ENCODE measurements around the gene VSIR. TPM values are rescaled to one million over a fixed set of nuclear protein-coding genes. Genes with fewer than 3 reads are reported as not detected.
A peak's percentile ranks its signal among the peaks of the same experiment; 100 is the strongest.

The VSIR gene
- total RNA-seq, 3 donors from 2014 or later (not counting 1 experiment from before 2014, with no cell fraction given): 134 to 193 (median 178) TPM

- Mint-ChIP-seq H3K27ac (peak overlapping the region; percentile 96), H3K4me3 (no peak overlapping the region), H3K36me3 (no peaks in the 10 kb centered on the region), H3K4me1 (peaks cover 86 to 97% of the 10 kb centered on the region in 2 donors), H3K27me3 (ENCODE audit: low read depth in 2 of 2) (no peaks in the 10 kb centered on the region), H3K9me3 (no peaks in the 10 kb centered on the region)
- H3K9me3 ChIP-seq (ENCODE audit: control insufficient read depth, insufficient read depth, low read length): no peaks in the 10 kb centered on the region
- intact Hi-C loops (cut with micrococcal nuclease): loop anchor here (5.0 kb wide), 1 partner anchor 48 kb away; no protein-coding TSS in a partner anchor
- peaks cover 99% of the 10 kb centered on the region for H3K4me1 ChIP-seq (ENCODE audit: control insufficient read depth, insufficient read depth, low read length)
- WGBS (ENCODE audit: insufficient coverage): 94% methylated on average over 6 of the region's 8 CpGs
- no peaks in the 10 kb centered on the region for H3K27me3 ChIP-seq (ENCODE audit: control insufficient read depth, insufficient read depth, low read length)
- no peak for DNase-seq
- peaks cover 6% of the 10 kb centered on the region for H3K36me3 ChIP-seq (ENCODE audit: control insufficient read depth, insufficient read depth, low read length)
- H3K4me3 ChIP-seq (ENCODE audit: low read length): no peak overlapping the region
- ATAC-seq: no peak
- peak overlapping the region; percentile 81 for H3K27ac ChIP-seq (ENCODE audit: low read length)
- TF ChIP-seq, protein P1, sequence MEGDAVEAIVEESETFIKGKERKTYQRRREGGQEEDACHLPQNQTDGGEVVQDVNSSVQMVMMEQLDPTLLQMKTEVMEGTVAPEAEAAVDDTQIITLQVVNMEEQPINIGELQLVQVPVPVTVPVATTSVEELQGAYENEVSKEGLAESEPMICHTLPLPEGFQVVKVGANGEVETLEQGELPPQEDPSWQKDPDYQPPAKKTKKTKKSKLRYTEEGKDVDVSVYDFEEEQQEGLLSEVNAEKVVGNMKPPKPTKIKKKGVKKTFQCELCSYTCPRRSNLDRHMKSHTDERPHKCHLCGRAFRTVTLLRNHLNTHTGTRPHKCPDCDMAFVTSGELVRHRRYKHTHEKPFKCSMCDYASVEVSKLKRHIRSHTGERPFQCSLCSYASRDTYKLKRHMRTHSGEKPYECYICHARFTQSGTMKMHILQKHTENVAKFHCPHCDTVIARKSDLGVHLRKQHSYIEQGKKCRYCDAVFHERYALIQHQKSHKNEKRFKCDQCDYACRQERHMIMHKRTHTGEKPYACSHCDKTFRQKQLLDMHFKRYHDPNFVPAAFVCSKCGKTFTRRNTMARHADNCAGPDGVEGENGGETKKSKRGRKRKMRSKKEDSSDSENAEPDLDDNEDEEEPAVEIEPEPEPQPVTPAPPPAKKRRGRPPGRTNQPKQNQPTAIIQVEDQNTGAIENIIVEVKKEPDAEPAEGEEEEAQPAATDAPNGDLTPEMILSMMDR (IDR thresholded peaks at IDR 0.05): no peak
Measured at GRCh38 chr10:71744897-71745663, 28.2 kb downstream of the VSIR start.

- Histone ChIP-seq H3K27ac (ENCODE audit: low read length) (peak overlapping the region; percentile 60), H3K9me3 (ENCODE audit: control insufficient read depth, insufficient read depth, low read length) (no peaks in the 10 kb centered on the region), H3K4me3 (ENCODE audit: low read length) (no peak overlapping the region), H3K27me3 (ENCODE audit: control insufficient read depth, insufficient read depth, low read length) (no peaks in the 10 kb centered on the region), H3K36me3 (ENCODE audit: control insufficient read depth, insufficient read depth, low read length) (no peaks in the 10 kb centered on the region), H3K4me1 (ENCODE audit: control insufficient read depth, insufficient read depth, low read length) (peaks cover 98% of the 10 kb centered on the region)
- TF ChIP-seq, protein P1 (IDR thresholded peaks at IDR 0.05): no peak
- intact Hi-C loops (cut with micrococcal nuclease): loop anchor here (5.0 kb wide), 1 partner anchor 47 kb away; no protein-coding TSS in a partner anchor
- Mint-ChIP-seq H3K36me3 (no peaks in the 10 kb centered on the region), H3K27me3 (ENCODE audit: low read depth in 2 of 2) (no peaks in the 10 kb centered on the region), H3K4me3 (no peak overlapping the region), H3K9me3 (no peaks in the 10 kb centered on the region), H3K27ac (no peak overlapping the region), H3K4me1 (peaks cover 81 to 94% of the 10 kb centered on the region in 2 donors)
- no CpG with 5 or more reads among the region's 1 CpG for WGBS (ENCODE audit: insufficient coverage)
- ATAC-seq (no peak), DNase-seq (no peak)
Measured at GRCh38 chr10:71743866-71744265, 29.5 kb downstream of the VSIR start.

DNA sequence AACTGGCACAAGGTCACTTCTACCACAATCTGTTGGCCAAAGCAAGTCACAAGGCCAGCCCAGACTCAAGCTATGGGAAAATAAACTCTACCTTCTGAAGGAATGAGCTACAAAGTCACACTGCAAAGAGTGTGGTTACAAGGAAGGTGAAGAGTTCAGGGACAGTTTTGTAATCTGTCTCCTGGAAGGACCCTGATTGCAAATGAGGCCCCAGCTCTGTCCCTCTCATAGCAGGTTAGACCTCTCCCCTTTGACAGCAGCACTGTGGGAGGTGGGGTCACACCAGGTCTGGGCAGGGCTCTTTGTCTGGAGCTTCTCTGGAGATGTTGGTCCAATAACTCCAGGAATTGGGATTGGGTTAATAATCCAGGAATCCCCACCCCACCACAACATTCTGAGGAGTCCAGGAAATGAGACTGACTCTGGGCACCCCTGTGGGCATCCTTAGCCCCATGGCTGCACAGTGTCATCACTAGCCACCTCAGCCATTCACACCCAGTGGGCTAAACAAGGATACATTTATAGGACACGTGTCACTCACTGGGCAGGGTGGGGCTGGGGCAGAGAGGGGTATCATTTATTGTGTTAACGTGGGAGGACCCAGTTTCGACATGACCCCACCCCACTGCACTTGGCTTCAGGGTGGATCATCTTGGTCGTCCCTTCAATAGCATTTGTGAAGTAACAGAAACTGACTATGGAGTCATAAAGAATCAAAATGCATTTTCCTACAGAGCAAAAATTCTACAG, 30.1 kb downstream of the VSIR start:
- peaks cover 77 to 90% of the 10 kb centered on the region in 2 donors for H3K4me1 Mint-ChIP-seq
- peak overlapping the region; percentile 80 for H3K4me3 Mint-ChIP-seq
- Histone ChIP-seq H3K36me3 (ENCODE audit: control insufficient read depth, insufficient read depth, low read length) (no peaks in the 10 kb centered on the region), H3K27ac (ENCODE audit: low read length) (peak overlapping the region; percentile 60), H3K9me3 (ENCODE audit: control insufficient read depth, insufficient read depth, low read length) (no peaks in the 10 kb centered on the region), H3K4me3 (ENCODE audit: low read length) (no peak overlapping the region), H3K27me3 (ENCODE audit: control insufficient read depth, insufficient read depth, low read length) (no peaks in the 10 kb centered on the region), H3K4me1 (ENCODE audit: control insufficient read depth, insufficient read depth, low read length) (peaks cover 98% of the 10 kb centered on the region)
- H3K9me3 Mint-ChIP-seq: no peaks in the 10 kb centered on the region
- 84% methylated on average over 4 of the region's 4 CpGs for WGBS (ENCODE audit: insufficient coverage)
- H3K27ac Mint-ChIP-seq: peak overlapping the region; percentile 88 to 90
- ATAC-seq: peak in 1 of 3 donors; percentile 7
- DNase-seq: no peak
- no peaks in the 10 kb centered on the region for H3K36me3 Mint-ChIP-seq
- intact Hi-C loops (cut with micrococcal nuclease): loop anchor here (5.0 kb wide), 1 partner anchor 46 kb away; no protein-coding TSS in a partner anchor
- TF ChIP-seq, protein P1 (IDR thresholded peaks at IDR 0.05): no peak
- H3K27me3 Mint-ChIP-seq (ENCODE audit: low read depth in 2 of 2): no peaks in the 10 kb centered on the region

Data from natural killer cell (primary cell).